Measurements from ENCODE around the gene CAPN9.

Gene CAPN9

GRCh38 chr1:230791986-230792564, 44.9 kb downstream of the CAPN9 start:
- H3K4me3 Mint-ChIP-seq: no peak overlapping the region
- peak overlapping the region; percentile 37 for H3K27ac Mint-ChIP-seq
- no peak for DNase-seq
- H3K9me3 Mint-ChIP-seq: no peaks in the 10 kb centered on the region
- H3K4me1 Mint-ChIP-seq: no peaks in the 10 kb centered on the region
- H3K27me3 Mint-ChIP-seq (ENCODE audit: low read depth, poor library complexity): peaks cover 29% of the 10 kb centered on the region
- no peak for TF ChIP-seq CTCF (IDR thresholded peaks at IDR 0.05)
- no peaks in the 10 kb centered on the region for H3K36me3 Mint-ChIP-seq (ENCODE audit: low read depth)

GRCh38 chr1:230792691-230793462, 45.7 kb downstream of the CAPN9 start:
- Mint-ChIP-seq H3K27ac (no peak overlapping the region), H3K4me3 (no peak overlapping the region), H3K27me3 (ENCODE audit: low read depth, poor library complexity) (peaks cover 32% of the 10 kb centered on the region), H3K9me3 (no peaks in the 10 kb centered on the region), H3K36me3 (ENCODE audit: low read depth) (no peaks in the 10 kb centered on the region), H3K4me1 (no peaks in the 10 kb centered on the region)
- no peak for TF ChIP-seq CTCF (IDR thresholded peaks at IDR 0.05)
- no peak for DNase-seq

GRCh38 chr1:230793463-230793745, 46.2 kb downstream of the CAPN9 start:
- no peaks in the 10 kb centered on the region for H3K36me3 Mint-ChIP-seq (ENCODE audit: low read depth)
- no peak overlapping the region for H3K27ac Mint-ChIP-seq
- TF ChIP-seq CTCF (IDR thresholded peaks at IDR 0.05): no peak
- no peaks in the 10 kb centered on the region for H3K4me1 Mint-ChIP-seq
- H3K27me3 Mint-ChIP-seq (ENCODE audit: low read depth, poor library complexity): peaks cover 33% of the 10 kb centered on the region
- no peak for DNase-seq
- no peak overlapping the region for H3K4me3 Mint-ChIP-seq
- no peaks in the 10 kb centered on the region for H3K9me3 Mint-ChIP-seq

- Mint-ChIP-seq H3K27me3 (ENCODE audit: low read depth, poor library complexity) (peaks cover 36% of the 10 kb centered on the region), H3K27ac (no peak overlapping the region), H3K9me3 (no peaks in the 10 kb centered on the region), H3K36me3 (ENCODE audit: low read depth) (no peaks in the 10 kb centered on the region), H3K4me3 (no peak overlapping the region), H3K4me1 (no peaks in the 10 kb centered on the region)
- no peak for TF ChIP-seq CTCF (IDR thresholded peaks at IDR 0.05)
- no peak for DNase-seq
Measured at GRCh38 chr1:230794431-230794830, 47.2 kb downstream of the CAPN9 start.

- Mint-ChIP-seq H3K4me3 (no peak overlapping the region), H3K36me3 (ENCODE audit: low read depth) (no peaks in the 10 kb centered on the region), H3K27ac (no peak overlapping the region), H3K27me3 (ENCODE audit: low read depth, poor library complexity) (peaks cover 37% of the 10 kb centered on the region), H3K4me1 (no peaks in the 10 kb centered on the region), H3K9me3 (no peaks in the 10 kb centered on the region)
- TF ChIP-seq CTCF (IDR thresholded peaks at IDR 0.05): no peak
- no peak for DNase-seq
Measured at GRCh38 chr1:230794871-230795605, 47.9 kb downstream of the CAPN9 start.

Data from nephron progenitor cell (in vitro differentiated cells).